GM12865 (cell line): ENCODE measurements around the gene PLEKHA6.

ENCODE experiments used
- DNase-seq: peaks from one replicate; pipeline ENCODE4 v3.0.0; 2010; ENCODE audit warnings: low read depth
- H3K4me3 ChIP-seq: 2 replicates; pipeline ENCODE4 v1.5.1; 2011; ENCODE audit warnings: mild to moderate bottlenecking, low read depth, low read length, control low read depth
- CTCF ChIP-seq: IDR thresholded peaks from 2 replicates; pipeline ENCODE4 v1.5.1; 2011; ENCODE audit warnings: low read length, control low read depth, low read depth, inconsistent platforms; ENCODE audit not compliant: insufficient read depth; ENCODE audit errors: missing control alignments

PLEKHA6 gene

GRCh38 chr1:204222764-204223055 is 137.0 kb downstream of the PLEKHA6 start:
- no peak for DNase-seq
- no peak for TF ChIP-seq CTCF
- no peak overlapping the region for H3K4me3 ChIP-seq

- TF ChIP-seq CTCF: no peak
- no peak for DNase-seq
- no peak overlapping the region for H3K4me3 ChIP-seq
These were observed 137.5 kb downstream of the PLEKHA6 start for GRCh38 chr1:204222006-204222763.

- DNase-seq: no peak
- H3K4me3 ChIP-seq: no peak overlapping the region
- TF ChIP-seq CTCF: no peak
These were observed 138.5 kb downstream of the PLEKHA6 start for GRCh38 chr1:204221271-204221670.

GRCh38 chr1:204219971-204220616 is 139.6 kb downstream of the PLEKHA6 start:
- no peak for TF ChIP-seq CTCF
- H3K4me3 ChIP-seq: no peak overlapping the region
- no peak for DNase-seq

- TF ChIP-seq CTCF: no peak
- H3K4me3 ChIP-seq: no peak overlapping the region
- no peak for DNase-seq
These were observed 141.2 kb downstream of the PLEKHA6 start for GRCh38 chr1:204218552-204218951.

GRCh38 chr1:204217648-204218000 is 142.1 kb downstream of the PLEKHA6 start:
- DNase-seq: no peak
- no peak overlapping the region for H3K4me3 ChIP-seq
- no peak for TF ChIP-seq CTCF
